HepG2 (cell line): ENCODE measurements around the gene CDC37L1. TPM values are rescaled to one million over a fixed set of nuclear protein-coding genes. Genes with fewer than 3 reads are reported as not detected.

ENCODE experiments used
- ATAC-seq: fragments of 200-7000 bp; cut with Tn5 transposase; 3 replicates; pipeline ENCODE4 v1.9.1; 2020; ENCODE audit warnings: mild to moderate bottlenecking, moderate library complexity
- BruUV-seq: library from RNA; stranded (reverse); fragments of 400-500 nt; replicated peaks from 2 replicates; lab custom pipeline; 2021; lab: Mats Ljungman, UMichigan
- CTCF ChIA-PET: fragments of 300-600 bp; formaldehyde crosslinking; extraction: SDS; loops from one replicate; lab custom pipeline; 2021; ENCODE audit warnings: low total read pairs, inconsistent platforms, low intra/inter-chr PET ratio; lab: Yijun Ruan, JAX
- POLR2A ChIA-PET: fragments of 350-600 bp; sonication (Branson Sonifier 250); formaldehyde crosslinking; loops from one replicate; lab custom pipeline; 2020; ENCODE audit warnings: antibody characterized with exemption, inconsistent platforms; lab: Yijun Ruan, JAX
- DNase-seq: peaks from one replicate; pipeline ENCODE4 v3.0.0-alpha.2; 2015; ENCODE audit warnings: low spot score
- FAIRE-seq: peaks from 3 replicates; lab custom pipeline; 2011; peaks lifted over from hg19 to GRCh38; lab: Jason Lieb, UNC
- H2AFZ ChIP-seq: one replicate; pipeline ENCODE4 v1.6.1; 2011; ENCODE audit warnings: low read length, inconsistent platforms
- H3K27ac ChIP-seq: fragments of 300-600 bp; 3 replicates; pipeline ENCODE4 v1.8.0; 2011; ENCODE audit warnings: mixed run types, mild to moderate bottlenecking, mixed read lengths, low read length, inconsistent platforms; ENCODE audit not compliant: insufficient read depth; ENCODE audit errors: extremely low read length
- H3K27me3 ChIP-seq, 2 experiments: fragments of 200-600 bp in 1 of 2; 2 replicates in 1 of 2; 3 replicates in 1 of 2; pipeline versions ENCODE4 v1.6.0 to v1.8.0; 2011; ENCODE audit warnings: low read length in 2 of 2, mild to moderate bottlenecking in 2 of 2, moderate library complexity in 2 of 2, inconsistent platforms in 1 of 2; ENCODE audit not compliant: insufficient read depth in 2 of 2, control insufficient read depth in 1 of 2
- H3K36me3 ChIP-seq, 2 experiments: fragments of 200-600 bp in 1 of 2; replicated peaks in 1 of 2; 2 replicates in 1 of 2; 3 replicates in 1 of 2; pipeline versions ENCODE4 v1.5.1 to v1.8.0; 2011; ENCODE audit warnings: low read length in 2 of 2, inconsistent platforms in 1 of 2; ENCODE audit not compliant: insufficient read depth in 2 of 2, control insufficient read depth in 1 of 2
- H3K4me1 ChIP-seq: 2 replicates; pipeline ENCODE4 v1.5.1; 2012; ENCODE audit warnings: low read length, inconsistent platforms; ENCODE audit not compliant: insufficient read depth
- H3K4me2 ChIP-seq: 2 replicates; pipeline ENCODE4 v1.6.0; 2011; ENCODE audit warnings: low read depth, low read length, inconsistent platforms
- H3K4me3 ChIP-seq, 3 experiments: fragments of 200-600 bp in 1 of 3; sonication (generic), shearing (Covaris generic) in 1 of 3; replicated peaks in 1 of 3; 2 replicates each; pipeline ENCODE4 v1.5.1; 2011 to 2016; ENCODE audit warnings: low read length in 3 of 3, inconsistent platforms in 2 of 3, low read depth in 2 of 3, mild to moderate bottlenecking in 2 of 3, control low read depth in 1 of 3, mixed read lengths in 1 of 3; ENCODE audit not compliant: insufficient read depth in 1 of 3
- H3K79me2 ChIP-seq: one replicate; pipeline ENCODE4 v1.6.1; 2011; ENCODE audit warnings: low read length, inconsistent platforms; ENCODE audit not compliant: insufficient read depth
- H3K9ac ChIP-seq: 2 replicates; pipeline ENCODE4 v1.6.0; 2011; ENCODE audit warnings: mild to moderate bottlenecking, low read depth, low read length, inconsistent platforms; ENCODE audit not compliant: insufficient read depth
- H3K9me3 ChIP-seq: 2 replicates; pipeline ENCODE4 v1.5.1; 2012; ENCODE audit warnings: mild to moderate bottlenecking, low read length
- H4K20me1 ChIP-seq: 2 replicates; pipeline ENCODE4 v1.6.0; 2011; ENCODE audit warnings: inconsistent platforms, mild to moderate bottlenecking, low read length, moderate library complexity; ENCODE audit not compliant: insufficient read depth
- AHDC1 ChIP-seq: sonication (generic); formaldehyde crosslinking; IDR thresholded peaks from 2 replicates; pipeline ENCODE4 v1.5.1; 2020; ENCODE audit warnings: mild to moderate bottlenecking, missing genetic modification reagents, borderline replicate concordance
- FOXP1 ChIP-seq, 2 experiments: fragments of 450-650 bp in 1 of 2; IDR thresholded peaks; 2 replicates each; pipeline ENCODE4 v1.6.1; 2017 to 2018; ENCODE audit warnings: antibody characterized with exemption in 1 of 2
- PREB ChIP-seq: sonication (generic); formaldehyde crosslinking; IDR thresholded peaks from 2 replicates; pipeline ENCODE4 v1.4.0; 2020; ENCODE audit warnings: missing genetic modification reagents
- RNF2 ChIP-seq: fragments of 450-650 bp; conservative IDR thresholded peaks from 2 replicates; pipeline ENCODE4 v1.6.1; 2016; ENCODE audit warnings: low read depth
- SIN3B ChIP-seq: fragments of 150-350 bp; IDR thresholded peaks from 2 replicates; pipeline ENCODE4 v1.6.1; 2014; ENCODE audit warnings: low read length
- SIX4 ChIP-seq: sonication (generic); formaldehyde crosslinking; IDR thresholded peaks from 2 replicates; pipeline ENCODE4 v1.4.0; 2020; ENCODE audit warnings: missing genetic modification reagents
- SNAPC4 ChIP-seq: sonication (generic); formaldehyde crosslinking; IDR thresholded peaks from 2 replicates; pipeline ENCODE4 v1.4.0; 2020; ENCODE audit warnings: mild to moderate bottlenecking, missing genetic modification reagents
- ZNF484 ChIP-seq: sonication (generic); formaldehyde crosslinking; IDR thresholded peaks from 2 replicates; pipeline ENCODE4 v1.5.1; 2020; ENCODE audit warnings: mild to moderate bottlenecking, low read depth, missing genetic modification reagents, borderline replicate concordance
- ZNF496 ChIP-seq: sonication (generic); formaldehyde crosslinking; IDR thresholded peaks from 2 replicates; pipeline ENCODE4 v1.8.1; 2023; ENCODE audit warnings: mild to moderate bottlenecking, moderate library complexity, missing genetic modification reagents; ENCODE audit not compliant: insufficient replicate concordance
- ZNF7 ChIP-seq: IDR thresholded peaks from 2 replicates; pipeline ENCODE4 v1.6.1; 2016; ENCODE audit warnings: missing biosample characterization, missing genetic modification reagents
- WGBS: methylation state at CpG from one replicate; pipeline ENCODE4 v1.1.6; 2017; ENCODE audit warnings: low lambda C conversion rate; 5-methylcytosine and 5-hydroxymethylcytosine counted together
- in situ Hi-C: cut with HindIII; loops from 2 replicates; pipeline ENCODE4 v1.10.0; 2017; ENCODE audit warnings: low pct_unique_long_range_greater_than_20kb; ENCODE audit not compliant: extremely low pct_ligation_motif_present
- intact Hi-C: fragments of 100-400 bp; cut with micrococcal nuclease; formaldehyde crosslinking; loops from one replicate; pipeline ENCODE4 v1.10.0; 2022; ENCODE audit not compliant: unreplicated experiment
- polyA plus RNA-seq, 8 experiments: library from polyadenylated mRNA; depleted of rRNA in 3 of 8; stranded (reverse) in 7 of 8; unstranded in 1 of 8; fragments of >200 nt; fragmentation: Illumina TruSeq in 4 of 8; extraction: Trizol in 4 of 8; gene quantifications; 2 replicates each; pipeline versions ENCODE4 v1.2.1 to v1.2.3, GENCODE V29; 2011 to 2016; ENCODE audit warnings: low read depth in 4 of 8, missing spikeins in 1 of 8, mixed read lengths in 1 of 8; ENCODE audit not compliant: insufficient read depth in 1 of 8
- total RNA-seq, 5 experiments: library from RNA; depleted of rRNA; stranded (reverse); fragments of >200 nt; fragmentation: Illumina TruSeq; extraction: Trizol; gene quantifications; 2 replicates each; pipeline ENCODE4 v1.2.3, GENCODE V29; 2016; ENCODE audit warnings: low read depth in 1 of 5

The CDC37L1 gene
- total and polyA plus RNA-seq, 2 of the 13 experiments (the other 11 are each of a cell fraction or from before 2014, with no cell fraction given) = 5.5 to 17.0 TPM

GRCh38 chr9:4662989-4663792, 16.2 kb upstream of the CDC37L1 start:
- no peak overlapping the region for H2AFZ ChIP-seq
- peak; percentile 65 for DNase-seq
- peak overlapping the region; percentile 93 for H3K27ac ChIP-seq
- 4% methylated on average over 8 of the region's 13 CpGs for WGBS
- peaks cover 12% of the 10 kb centered on the region for H3K79me2 ChIP-seq
- CTCF ChIA-PET = no interaction called here
- no peaks in the 10 kb centered on the region for H3K9me3 ChIP-seq
- no peaks in the 10 kb centered on the region for H3K36me3 ChIP-seq
- POLR2A ChIA-PET = interaction anchor here (0.7 to 3.7 kb wide), 11 partner anchors 12 to 176 kb away, joined by 3 to 43 read pairs (median 6); partner anchors contain the start of genes AK3 and CDC37L1
- no peak for FAIRE-seq
- ATAC-seq = peak; percentile 55
- peak overlapping the region; percentile 86 for H3K9ac ChIP-seq
- no TSS peak for BruUV-seq
- in situ Hi-C loops = no loop called here
- H3K4me2 ChIP-seq = peak overlapping the region; percentile 98
- no peaks in the 10 kb centered on the region for H4K20me1 ChIP-seq
- no peaks in the 10 kb centered on the region for H3K27me3 ChIP-seq
- intact Hi-C loops = loop anchor here (1.0 to 5.0 kb wide), 3 partner anchors 16 to 77 kb away; partner anchors contain the start of gene CDC37L1
- peaks cover 52% of the 10 kb centered on the region for H3K4me1 ChIP-seq
- H3K4me3 ChIP-seq = peak overlapping the region; percentile 75 to 81 (median 77)
- TF ChIP-seq ZNF496 (no peak), SIN3B (no peak), SNAPC4 (0 out of 2 replicates have a peak, but pooled peaks have one; percentile 61), ZNF7 (CRISPR knock-in tag) (no peak), SIX4 (CRISPR knock-in tag) (0 out of 2 replicates have a peak, but pooled peaks have one; percentile 5), FOXP1 (IDR thresholded peaks at IDR 0.05) (no peak), FOXP1 (CRISPR knock-in tag; IDR thresholded peaks at IDR 0.05) (peak; percentile 4; the same call in 1 of the 2 replicates), AHDC1 (peak; percentile 9; the same call in 1 of the 2 replicates), RNF2 (no peak), PREB (CRISPR knock-in tag) (no peak), ZNF484 (CRISPR knock-in tag) (no peak)
